K562 (cell line): ENCODE results near the gene TMSB4X. TPM values are rescaled to one million over a fixed set of nuclear protein-coding genes. Genes with fewer than 3 reads are reported as not detected.

Source experiments
- CEBPG ChIP-seq, 3 experiments: fragments of 200-800 bp in 1 of 3; sonication (Bioruptor generic) in 1 of 3; sonication (generic) in 1 of 3; formaldehyde crosslinking in 1 of 3; IDR thresholded peaks in 2 of 3; conservative IDR thresholded peaks in 1 of 3; 2 replicates each; pipeline versions ENCODE4 v1.6.1 to v1.8.0; 2016 to 2022; ENCODE audit warnings: missing compliant biosample characterization in 2 of 3, missing genetic modification characterization in 2 of 3, mild to moderate bottlenecking in 1 of 3, missing genetic modification reagents in 1 of 3
- HNRNPH1 ChIP-seq: fragments of 200-400 bp; formaldehyde crosslinking; optimal IDR thresholded peaks from 2 replicates; pipeline ENCODE3; 2017; ENCODE audit warnings: low read depth, mild to moderate bottlenecking, low read length, moderate library complexity
- HNRNPK ChIP-seq: fragments of 200-400 bp; formaldehyde crosslinking; IDR thresholded peaks from one replicate; pipeline ENCODE4 v1.6.1; 2018; ENCODE audit warnings: mild to moderate bottlenecking, low read depth, low read length; ENCODE audit not compliant: poor library complexity, severe bottlenecking
- JUN ChIP-seq, 2 experiments: sonication (generic) in 1 of 2; formaldehyde crosslinking in 1 of 2; IDR thresholded peaks; 2 replicates each; pipeline versions ENCODE4 v1.6.1 to v1.8.0; 2012 to 2022; ENCODE audit warnings: borderline replicate concordance in 2 of 2, mild to moderate bottlenecking in 2 of 2, improper control_type of control experiment in 1 of 2, low read depth in 1 of 2, low read length in 1 of 2, missing genetic modification reagents in 1 of 2
- NR2C2 ChIP-seq, 2 experiments: fragments of 200-800 bp in 1 of 2; sonication (Bioruptor generic) in 1 of 2; sonication (generic) in 1 of 2; formaldehyde crosslinking in 1 of 2; IDR thresholded peaks; 2 replicates each; pipeline versions ENCODE4 v1.6.1 to v1.8.0; 2016 to 2022; ENCODE audit warnings: mild to moderate bottlenecking in 1 of 2, missing compliant biosample characterization in 1 of 2, missing genetic modification characterization in 1 of 2, missing genetic modification reagents in 1 of 2
- PRMT5 ChIP-seq: sonication (generic); formaldehyde crosslinking; IDR thresholded peaks from 2 replicates; pipeline ENCODE4 v1.5.0; 2020; ENCODE audit warnings: missing genetic modification reagents
- RFX7 ChIP-seq: fragments of 250-450 bp; sonication (Bioruptor Pico); IDR thresholded peaks from 2 replicates; pipeline ENCODE4 v1.5.1; 2021; ENCODE audit warnings: mild to moderate bottlenecking
- SMAD4 ChIP-seq: fragments of 250-450 bp; sonication (Bioruptor Pico); conservative IDR thresholded peaks from 2 replicates; pipeline ENCODE4 v1.8.0; 2021; ENCODE audit warnings: inconsistent platforms, mild to moderate bottlenecking, moderate library complexity
- TCF3 ChIP-seq: sonication (generic); formaldehyde crosslinking; IDR thresholded peaks from 2 replicates; pipeline ENCODE4 v1.4.0; 2020; ENCODE audit warnings: mild to moderate bottlenecking, missing genetic modification reagents
- ZNF561 ChIP-seq: fragments of 450-650 bp; formaldehyde crosslinking; conservative IDR thresholded peaks from 2 replicates; pipeline ENCODE4 v1.4.0; 2020; ENCODE audit warnings: mild to moderate bottlenecking, moderate library complexity
- polyA plus RNA-seq, 8 experiments: library from polyadenylated mRNA; depleted of rRNA in 4 of 8; stranded (reverse) in 5 of 8; unstranded in 3 of 8; fragments of >200 nt; fragmentation: Nextera tagmentation in 2 of 8; fragmentation: Illumina TruSeq in 1 of 8; extraction: Ambion mirVana in 2 of 8; extraction: Trizol in 1 of 8; gene quantifications; 2 replicates each; pipeline versions ENCODE4 v1.2.1 to v1.2.3, GENCODE V29; 2011 to 2014; ENCODE audit warnings: inconsistent platforms in 1 of 8, missing spikeins in 1 of 8
- total RNA-seq, 7 experiments: library from RNA; depleted of rRNA in 6 of 7; stranded (reverse); fragments of >200 nt in 6 of 7; fragmentation: Illumina TruSeq in 2 of 7; extraction: Trizol in 2 of 7; gene quantifications; 2 replicates each; pipeline versions ENCODE4 v1.2.1 to v1.2.3, GENCODE V29; 2011 to 2021; ENCODE audit warnings: low replicate concordance in 1 of 7
- TF ChIP-seq, protein P1 (sequence below), 2 experiments: fragments of 150-350 bp in 1 of 2; IDR thresholded peaks; 2 replicates each; pipeline ENCODE4 v1.6.1; 2012 to 2016; ENCODE audit warnings: low read depth in 2 of 2, low read length in 2 of 2, mild to moderate bottlenecking in 1 of 2, moderate library complexity in 1 of 2
- TF ChIP-seq, protein P2 (sequence below): fragments of 450-650 bp; formaldehyde crosslinking; IDR thresholded peaks from 2 replicates; pipeline ENCODE4 v1.4.0; 2020; ENCODE audit warnings: mild to moderate bottlenecking
- TF ChIP-seq, protein P3 (sequence below): fragments of 250-450 bp; sonication (Bioruptor Pico); IDR thresholded peaks from 2 replicates; pipeline ENCODE4 v1.8.0; 2021; ENCODE audit warnings: mild to moderate bottlenecking, moderate library complexity
- TF ChIP-seq, protein P4 (sequence below): fragments of 250-450 bp; sonication (Bioruptor Pico); IDR thresholded peaks from 2 replicates; pipeline ENCODE4 v1.5.0; 2021; ENCODE audit warnings: mild to moderate bottlenecking, borderline replicate concordance
- TF ChIP-seq, protein P5 (sequence below): sonication (generic); formaldehyde crosslinking; IDR thresholded peaks from 2 replicates; pipeline ENCODE4 v1.8.0; 2022; ENCODE audit warnings: mild to moderate bottlenecking, missing genetic modification reagents

Gene TMSB4X
- total and polyA plus RNA-seq, 9 of the 15 experiments (the other 6 are each of a cell fraction or from before 2014, with no cell fraction given), result 1,035 to 2,035 (median 1,529) TPM

DNA sequence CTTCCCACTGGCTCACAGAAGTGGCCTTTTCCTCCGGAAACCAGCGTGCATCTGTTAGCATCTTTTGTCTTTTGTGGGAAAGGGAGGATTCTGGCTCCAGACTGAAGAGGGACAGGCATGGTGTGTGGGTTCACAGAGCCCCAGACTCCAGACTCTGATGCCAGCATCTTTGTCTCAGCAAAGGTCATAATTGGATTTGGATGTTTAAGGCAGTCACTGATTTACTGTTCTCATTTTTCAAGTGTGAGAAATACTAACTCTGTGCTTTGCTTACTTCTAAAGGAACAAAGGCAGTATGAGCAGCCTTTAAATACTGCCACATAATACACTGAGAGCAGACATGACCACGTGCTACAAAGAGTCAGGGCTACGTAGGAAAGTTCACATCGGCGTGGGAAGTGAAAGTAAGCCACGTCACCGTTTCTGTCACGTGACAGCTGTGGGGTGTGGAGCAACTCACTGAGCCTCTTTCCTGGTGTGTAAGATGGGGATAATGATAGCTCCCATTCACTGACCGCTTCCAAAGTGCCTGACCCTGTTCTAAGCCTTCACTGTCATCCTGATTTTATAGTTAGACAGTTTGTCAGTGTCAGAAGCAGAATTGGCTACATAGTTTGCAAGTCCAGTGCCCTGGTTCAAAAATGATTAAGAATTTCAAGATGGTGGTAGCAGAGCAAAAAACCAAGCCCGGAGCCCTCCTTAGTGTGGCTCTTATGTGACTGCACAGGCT, 24.8 kb upstream of the TMSB4X start (continued):
- TF ChIP-seq, protein P1, sequence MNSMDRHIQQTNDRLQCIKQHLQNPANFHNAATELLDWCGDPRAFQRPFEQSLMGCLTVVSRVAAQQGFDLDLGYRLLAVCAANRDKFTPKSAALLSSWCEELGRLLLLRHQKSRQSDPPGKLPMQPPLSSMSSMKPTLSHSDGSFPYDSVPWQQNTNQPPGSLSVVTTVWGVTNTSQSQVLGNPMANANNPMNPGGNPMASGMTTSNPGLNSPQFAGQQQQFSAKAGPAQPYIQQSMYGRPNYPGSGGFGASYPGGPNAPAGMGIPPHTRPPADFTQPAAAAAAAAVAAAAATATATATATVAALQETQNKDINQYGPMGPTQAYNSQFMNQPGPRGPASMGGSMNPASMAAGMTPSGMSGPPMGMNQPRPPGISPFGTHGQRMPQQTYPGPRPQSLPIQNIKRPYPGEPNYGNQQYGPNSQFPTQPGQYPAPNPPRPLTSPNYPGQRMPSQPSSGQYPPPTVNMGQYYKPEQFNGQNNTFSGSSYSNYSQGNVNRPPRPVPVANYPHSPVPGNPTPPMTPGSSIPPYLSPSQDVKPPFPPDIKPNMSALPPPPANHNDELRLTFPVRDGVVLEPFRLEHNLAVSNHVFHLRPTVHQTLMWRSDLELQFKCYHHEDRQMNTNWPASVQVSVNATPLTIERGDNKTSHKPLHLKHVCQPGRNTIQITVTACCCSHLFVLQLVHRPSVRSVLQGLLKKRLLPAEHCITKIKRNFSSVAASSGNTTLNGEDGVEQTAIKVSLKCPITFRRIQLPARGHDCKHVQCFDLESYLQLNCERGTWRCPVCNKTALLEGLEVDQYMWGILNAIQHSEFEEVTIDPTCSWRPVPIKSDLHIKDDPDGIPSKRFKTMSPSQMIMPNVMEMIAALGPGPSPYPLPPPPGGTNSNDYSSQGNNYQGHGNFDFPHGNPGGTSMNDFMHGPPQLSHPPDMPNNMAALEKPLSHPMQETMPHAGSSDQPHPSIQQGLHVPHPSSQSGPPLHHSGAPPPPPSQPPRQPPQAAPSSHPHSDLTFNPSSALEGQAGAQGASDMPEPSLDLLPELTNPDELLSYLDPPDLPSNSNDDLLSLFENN (IDR thresholded peaks at IDR 0.05; ENCODE audit: low read depth in 2 of 2, low read length in 2 of 2), result no peak
- TF ChIP-seq ZNF561, result no peak
- TF ChIP-seq, protein P2, sequence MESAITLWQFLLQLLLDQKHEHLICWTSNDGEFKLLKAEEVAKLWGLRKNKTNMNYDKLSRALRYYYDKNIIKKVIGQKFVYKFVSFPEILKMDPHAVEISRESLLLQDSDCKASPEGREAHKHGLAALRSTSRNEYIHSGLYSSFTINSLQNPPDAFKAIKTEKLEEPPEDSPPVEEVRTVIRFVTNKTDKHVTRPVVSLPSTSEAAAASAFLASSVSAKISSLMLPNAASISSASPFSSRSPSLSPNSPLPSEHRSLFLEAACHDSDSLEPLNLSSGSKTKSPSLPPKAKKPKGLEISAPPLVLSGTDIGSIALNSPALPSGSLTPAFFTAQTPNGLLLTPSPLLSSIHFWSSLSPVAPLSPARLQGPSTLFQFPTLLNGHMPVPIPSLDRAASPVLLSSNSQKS (CRISPR knock-in tag), result no peak
- no peak for TF ChIP-seq PRMT5 (CRISPR knock-in tag)
- TF ChIP-seq, protein P3, sequence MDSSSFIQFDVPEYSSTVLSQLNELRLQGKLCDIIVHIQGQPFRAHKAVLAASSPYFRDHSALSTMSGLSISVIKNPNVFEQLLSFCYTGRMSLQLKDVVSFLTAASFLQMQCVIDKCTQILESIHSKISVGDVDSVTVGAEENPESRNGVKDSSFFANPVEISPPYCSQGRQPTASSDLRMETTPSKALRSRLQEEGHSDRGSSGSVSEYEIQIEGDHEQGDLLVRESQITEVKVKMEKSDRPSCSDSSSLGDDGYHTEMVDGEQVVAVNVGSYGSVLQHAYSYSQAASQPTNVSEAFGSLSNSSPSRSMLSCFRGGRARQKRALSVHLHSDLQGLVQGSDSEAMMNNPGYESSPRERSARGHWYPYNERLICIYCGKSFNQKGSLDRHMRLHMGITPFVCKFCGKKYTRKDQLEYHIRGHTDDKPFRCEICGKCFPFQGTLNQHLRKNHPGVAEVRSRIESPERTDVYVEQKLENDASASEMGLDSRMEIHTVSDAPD (CRISPR knock-in tag), result no peak
- peak; percentile 68 for TF ChIP-seq SMAD4 (CRISPR knock-in tag)
- TF ChIP-seq TCF3, result peak; percentile 35; the same call in 1 of the 2 replicates
- TF ChIP-seq NR2C2 (CRISPR knock-in tag; IDR thresholded peaks at IDR 0.05), result no peak
- TF ChIP-seq NR2C2 (tag; IDR thresholded peaks at IDR 0.05), result peak; percentile 89
- TF ChIP-seq, protein P4, sequence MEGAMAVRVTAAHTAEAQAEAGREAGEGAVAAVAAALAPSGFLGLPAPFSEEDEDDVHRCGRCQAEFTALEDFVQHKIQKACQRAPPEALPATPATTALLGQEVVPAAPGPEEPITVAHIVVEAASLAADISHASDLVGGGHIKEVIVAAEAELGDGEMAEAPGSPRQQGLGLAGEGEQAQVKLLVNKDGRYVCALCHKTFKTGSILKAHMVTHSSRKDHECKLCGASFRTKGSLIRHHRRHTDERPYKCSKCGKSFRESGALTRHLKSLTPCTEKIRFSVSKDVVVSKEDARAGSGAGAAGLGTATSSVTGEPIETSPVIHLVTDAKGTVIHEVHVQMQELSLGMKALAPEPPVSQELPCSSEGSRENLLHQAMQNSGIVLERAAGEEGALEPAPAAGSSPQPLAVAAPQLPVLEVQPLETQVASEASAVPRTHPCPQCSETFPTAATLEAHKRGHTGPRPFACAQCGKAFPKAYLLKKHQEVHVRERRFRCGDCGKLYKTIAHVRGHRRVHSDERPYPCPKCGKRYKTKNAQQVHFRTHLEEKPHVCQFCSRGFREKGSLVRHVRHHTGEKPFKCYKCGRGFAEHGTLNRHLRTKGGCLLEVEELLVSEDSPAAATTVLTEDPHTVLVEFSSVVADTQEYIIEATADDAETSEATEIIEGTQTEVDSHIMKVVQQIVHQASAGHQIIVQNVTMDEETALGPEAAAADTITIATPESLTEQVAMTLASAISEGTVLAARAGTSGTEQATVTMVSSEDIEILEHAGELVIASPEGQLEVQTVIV (CRISPR knock-in tag), result no peak
- no peak for TF ChIP-seq HNRNPK
- TF ChIP-seq CEBPG (CRISPR knock-in tag; IDR thresholded peaks at IDR 0.05), result peak; percentile 29; the same call in 1 of the 2 replicates
- TF ChIP-seq CEBPG (tag; conservative IDR thresholded peaks at IDR 0.05 in 1 of 2, IDR thresholded peaks at IDR 0.05 in 1 of 2), result peak; percentile 58 to 59; a peak in 3 of 4 replicates
- TF ChIP-seq, protein P5, sequence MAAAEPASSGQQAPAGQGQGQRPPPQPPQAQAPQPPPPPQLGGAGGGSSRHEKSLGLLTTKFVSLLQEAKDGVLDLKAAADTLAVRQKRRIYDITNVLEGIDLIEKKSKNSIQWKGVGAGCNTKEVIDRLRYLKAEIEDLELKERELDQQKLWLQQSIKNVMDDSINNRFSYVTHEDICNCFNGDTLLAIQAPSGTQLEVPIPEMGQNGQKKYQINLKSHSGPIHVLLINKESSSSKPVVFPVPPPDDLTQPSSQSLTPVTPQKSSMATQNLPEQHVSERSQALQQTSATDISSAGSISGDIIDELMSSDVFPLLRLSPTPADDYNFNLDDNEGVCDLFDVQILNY (CRISPR knock-in tag), result no peak
- peak; percentile 51 for TF ChIP-seq JUN (IDR thresholded peaks at IDR 0.05; ENCODE audit: borderline replicate concordance, low read depth, low read length)
- TF ChIP-seq JUN (CRISPR knock-in tag; IDR thresholded peaks at IDR 0.05; ENCODE audit: borderline replicate concordance), result no peak
- TF ChIP-seq RFX7 (CRISPR knock-in tag), result no peak
- TF ChIP-seq HNRNPH1, result no peak
